Activated T-helper 1 cell treated with anti-CD3 and anti-CD28 coated beads, Interleukin-12 subunit alpha, Interleukin-12 subunit beta, Interleukin-2, Interleukin-4 antibody, amounts not matched to agents 30 ng/mL and 10 ng/mL and 1 ng/mL, durations not matched to agents 14 hours and 24 hours and 36 hours (primary cell): ENCODE measurements around the gene ZBTB14. TPM values are rescaled to one million over a fixed set of nuclear protein-coding genes. Genes with fewer than 3 reads are reported as not detected.

Experiments used
- DNase-seq: peaks from one replicate; pipeline ENCODE4 v3.0.0; 2021; ENCODE audit warnings: low spot score
- H3K27ac Mint-ChIP-seq: one replicate; pipeline ENCODE4 v1.8.0; 2021; ENCODE audit warnings: mild to moderate bottlenecking, mixed read lengths
- H3K27me3 Mint-ChIP-seq: one replicate; pipeline ENCODE4 v1.8.0; 2022; ENCODE audit warnings: mild to moderate bottlenecking, moderate library complexity, mixed read lengths; ENCODE audit not compliant: insufficient read depth
- H3K36me3 Mint-ChIP-seq: one replicate; pipeline ENCODE4 v1.8.0; 2021; ENCODE audit warnings: low read depth, mixed read lengths
- H3K4me1 Mint-ChIP-seq: one replicate; pipeline ENCODE4 v1.8.0; 2021; ENCODE audit warnings: low read depth, mixed read lengths
- H3K4me3 Mint-ChIP-seq: one replicate; pipeline ENCODE4 v1.8.0; 2021; ENCODE audit warnings: mild to moderate bottlenecking, moderate library complexity, mixed read lengths
- H3K9me3 Mint-ChIP-seq: one replicate; pipeline ENCODE4 v1.8.0; 2021; ENCODE audit warnings: mixed read lengths
- intact Hi-C: fragments of 100-400 bp; cut with micrococcal nuclease; formaldehyde crosslinking; loops from one replicate; pipeline ENCODE4 v1.15.1; 2024
- total RNA-seq: library from RNA; stranded (reverse); gene quantifications from 2 replicates; pipeline ENCODE4 v1.2.3, GENCODE V29; 2022

The ZBTB14 gene
- total RNA-seq, 1 donor from 2014 or later = 17.1 TPM

- no peaks in the 10 kb centered on the region for H3K9me3 Mint-ChIP-seq
- H3K4me1 Mint-ChIP-seq = peaks cover 17% of the 10 kb centered on the region
Measured at GRCh38 chr18:5300476-5301010, 5.0 kb upstream of the ZBTB14 start.

GRCh38 chr18:5298156-5298852 is 2.8 kb upstream of the ZBTB14 start:
- Mint-ChIP-seq H3K4me1 (peaks cover 29% of the 10 kb centered on the region), H3K27ac (no peak overlapping the region), H3K9me3 (no peaks in the 10 kb centered on the region), H3K27me3 (peaks cover 26% of the 10 kb centered on the region), H3K4me3 (no peak overlapping the region), H3K36me3 (peaks cover 2% of the 10 kb centered on the region)
- no peak for DNase-seq
- intact Hi-C loops = loop anchor here (5.0 kb wide), 1 partner anchor 1851 kb away; no protein-coding TSS in a partner anchor

More at GRCh38 chr18:5300476-5301010, 5.0 kb upstream of the ZBTB14 start:
- no peak overlapping the region for H3K27ac Mint-ChIP-seq
- no peak overlapping the region for H3K4me3 Mint-ChIP-seq
- H3K27me3 Mint-ChIP-seq = peaks cover 33% of the 10 kb centered on the region
- no peak for DNase-seq
- intact Hi-C loops = no loop called here
- H3K36me3 Mint-ChIP-seq = peaks cover 2% of the 10 kb centered on the region

- Mint-ChIP-seq H3K4me1 (peaks cover 34% of the 10 kb centered on the region), H3K27me3 (peaks cover 26% of the 10 kb centered on the region), H3K27ac (no peak overlapping the region), H3K9me3 (no peaks in the 10 kb centered on the region), H3K4me3 (peak overlapping the region; percentile 17), H3K36me3 (peaks cover 6% of the 10 kb centered on the region)
- no peak for DNase-seq
- intact Hi-C loops = loop anchor here (1.0 to 5.0 kb wide), 2 partner anchors 13 to 1850 kb away; no protein-coding TSS in a partner anchor
Measured at GRCh38 chr18:5297597-5297996, 2.1 kb upstream of the ZBTB14 start.

GRCh38 chr18:5296706-5297320 is 1.3 kb upstream of the ZBTB14 start:
- intact Hi-C loops = loop anchor here (1.0 to 5.0 kb wide), 3 partner anchors 13 to 1850 kb away; no protein-coding TSS in a partner anchor
- Mint-ChIP-seq H3K9me3 (no peaks in the 10 kb centered on the region), H3K4me3 (peak overlapping the region; percentile 94), H3K36me3 (peaks cover 8% of the 10 kb centered on the region), H3K27ac (peak overlapping the region; percentile 98), H3K4me1 (peaks cover 34% of the 10 kb centered on the region), H3K27me3 (peaks cover 20% of the 10 kb centered on the region)
- peak; percentile 52 for DNase-seq

GRCh38 chr18:5295981-5296705 is 617 bp upstream of the ZBTB14 start:
- Mint-ChIP-seq H3K9me3 (no peaks in the 10 kb centered on the region), H3K4me3 (peak overlapping the region; percentile 94), H3K4me1 (peaks cover 34% of the 10 kb centered on the region), H3K27me3 (peaks cover 16% of the 10 kb centered on the region), H3K36me3 (peaks cover 14% of the 10 kb centered on the region), H3K27ac (peak overlapping the region; percentile 98)
- peak; percentile 91 for DNase-seq
- intact Hi-C loops = loop anchor here (1.0 to 5.0 kb wide), 2 partner anchors 708 to 1849 kb away; no protein-coding TSS in a partner anchor

GRCh38 chr18:5294457-5295230 is 882 bp downstream of the ZBTB14 start:
- Mint-ChIP-seq H3K27me3 (peaks cover 5% of the 10 kb centered on the region), H3K9me3 (no peaks in the 10 kb centered on the region), H3K36me3 (peaks cover 26% of the 10 kb centered on the region), H3K4me1 (peaks cover 34% of the 10 kb centered on the region), H3K27ac (peak overlapping the region; percentile 92), H3K4me3 (peak overlapping the region; percentile 86)
- peak; percentile 49 for DNase-seq
- intact Hi-C loops = loop anchor here (1.0 to 5.0 kb wide), 3 partner anchors 11 to 1847 kb away; no protein-coding TSS in a partner anchor

GRCh38 chr18:5294113-5294456 is 1.4 kb downstream of the ZBTB14 start:
- Mint-ChIP-seq H3K4me3 (peak overlapping the region; percentile 86), H3K27me3 (peaks cover 2% of the 10 kb centered on the region), H3K9me3 (no peaks in the 10 kb centered on the region), H3K27ac (peak overlapping the region; percentile 92), H3K4me1 (peaks cover 34% of the 10 kb centered on the region), H3K36me3 (peaks cover 26% of the 10 kb centered on the region)
- DNase-seq = no peak
- intact Hi-C loops = loop anchor here (1.0 kb wide), 2 partner anchors 11 to 56 kb away; no protein-coding TSS in a partner anchor

GRCh38 chr18:5288517-5288935 is 7.0 kb downstream of the ZBTB14 start:
- intact Hi-C loops = no loop called here
- H3K36me3 Mint-ChIP-seq = peaks cover 39% of the 10 kb centered on the region
- peaks cover 10% of the 10 kb centered on the region for H3K4me1 Mint-ChIP-seq
- DNase-seq = no peak
- no peak overlapping the region for H3K27ac Mint-ChIP-seq
- no peak overlapping the region for H3K4me3 Mint-ChIP-seq
- H3K9me3 Mint-ChIP-seq = no peaks in the 10 kb centered on the region
- H3K27me3 Mint-ChIP-seq = no peaks in the 10 kb centered on the region

- Mint-ChIP-seq H3K4me1 (peaks cover 10% of the 10 kb centered on the region), H3K36me3 (peaks cover 36% of the 10 kb centered on the region), H3K27ac (no peak overlapping the region), H3K4me3 (no peak overlapping the region), H3K27me3 (no peaks in the 10 kb centered on the region), H3K9me3 (no peaks in the 10 kb centered on the region)
- intact Hi-C loops = no loop called here
- no peak for DNase-seq
Measured at GRCh38 chr18:5287854-5288253, 7.7 kb downstream of the ZBTB14 start.

GRCh38 chr18:5286525-5286924 is 9.0 kb downstream of the ZBTB14 start:
- no peak overlapping the region for H3K4me3 Mint-ChIP-seq
- no peaks in the 10 kb centered on the region for H3K9me3 Mint-ChIP-seq
- no peak for DNase-seq
- H3K36me3 Mint-ChIP-seq = peaks cover 30% of the 10 kb centered on the region
- no peaks in the 10 kb centered on the region for H3K27me3 Mint-ChIP-seq
- no peak overlapping the region for H3K27ac Mint-ChIP-seq
- intact Hi-C loops = no loop called here
- peaks cover 14% of the 10 kb centered on the region for H3K4me1 Mint-ChIP-seq

- Mint-ChIP-seq H3K27ac (no peak overlapping the region), H3K4me3 (no peak overlapping the region), H3K4me1 (peaks cover 14% of the 10 kb centered on the region), H3K27me3 (no peaks in the 10 kb centered on the region), H3K9me3 (peaks cover 6% of the 10 kb centered on the region), H3K36me3 (peaks cover 21% of the 10 kb centered on the region)
- no peak for DNase-seq
- intact Hi-C loops = no loop called here
Measured at GRCh38 chr18:5285326-5285725, 10.2 kb downstream of the ZBTB14 start.

GRCh38 chr18:5284808-5285207 is 10.7 kb downstream of the ZBTB14 start:
- H3K27me3 Mint-ChIP-seq = no peaks in the 10 kb centered on the region
- peaks cover 14% of the 10 kb centered on the region for H3K4me1 Mint-ChIP-seq
- no peak for DNase-seq
- no peak overlapping the region for H3K4me3 Mint-ChIP-seq
- peaks cover 16% of the 10 kb centered on the region for H3K36me3 Mint-ChIP-seq
- intact Hi-C loops = no loop called here
- H3K27ac Mint-ChIP-seq = no peak overlapping the region
- peaks cover 11% of the 10 kb centered on the region for H3K9me3 Mint-ChIP-seq
